Kidney capillary endothelial cell (primary cell): ENCODE results near the gene SCYL1.

ENCODE experiments used
- DNase-seq: peaks from one replicate; pipeline ENCODE4 v3.0.0-alpha.2; 2018; ENCODE audit warnings: low spot score

The SCYL1 gene

GRCh38 chr11:65524741-65525545 is at the start of gene SCYL1:
Gene SCYL1 (plus strand): TSS chr11:65525083. CDS start chr11:65525154, 71 bp downstream.
- DNase-seq = peak; percentile 58

GRCh38 chr11:65476632-65477148 is 48.2 kb upstream of the SCYL1 start:
- DNase-seq = no peak

- peak; percentile 96 for DNase-seq
Measured at GRCh38 chr11:65477149-65477965, 47.5 kb upstream of the SCYL1 start.

- DNase-seq = no peak
Measured at GRCh38 chr11:65478388-65479183, 46.3 kb upstream of the SCYL1 start.

- peak; percentile 45 for DNase-seq
Measured at GRCh38 chr11:65479184-65480145, 45.4 kb upstream of the SCYL1 start.

- DNase-seq = no peak
Measured at GRCh38 chr11:65482306-65482850, 42.5 kb upstream of the SCYL1 start.

- no peak for DNase-seq
Measured at GRCh38 chr11:65485920-65486219, 39.0 kb upstream of the SCYL1 start.

- no peak for DNase-seq
Measured at GRCh38 chr11:65486570-65487466, 38.1 kb upstream of the SCYL1 start.

GRCh38 chr11:65487467-65488272 is 37.2 kb upstream of the SCYL1 start:
- DNase-seq = peak; percentile 100

GRCh38 chr11:65488273-65489034 is 36.4 kb upstream of the SCYL1 start:
- no peak for DNase-seq

GRCh38 chr11:65489035-65489705 is 35.7 kb upstream of the SCYL1 start:
- peak; percentile 53 for DNase-seq

GRCh38 chr11:65489706-65490320 is 35.1 kb upstream of the SCYL1 start:
- no peak for DNase-seq

GRCh38 chr11:65491163-65491465 is 33.8 kb upstream of the SCYL1 start:
- peak; percentile 73 for DNase-seq

- DNase-seq = peak; percentile 84
Measured at GRCh38 chr11:65491614-65492386, 33.1 kb upstream of the SCYL1 start.

- DNase-seq = no peak
Measured at GRCh38 chr11:65492387-65492636, 32.6 kb upstream of the SCYL1 start.

GRCh38 chr11:65492637-65493366 is 32.1 kb upstream of the SCYL1 start:
- DNase-seq = peak; percentile 77
